Urothelium cell line (cell line): Measurements from ENCODE around the gene ASTN2.

ENCODE experiments used
- DNase-seq: peaks from one replicate; pipeline ENCODE4 v3.0.0; 2011; ENCODE audit warnings: low spot score, mixed read lengths
- FAIRE-seq: peaks from 2 replicates; lab custom pipeline; 2011; peaks lifted over from hg19 to GRCh38; lab: Jason Lieb, UNC

The ASTN2 gene

DNA sequence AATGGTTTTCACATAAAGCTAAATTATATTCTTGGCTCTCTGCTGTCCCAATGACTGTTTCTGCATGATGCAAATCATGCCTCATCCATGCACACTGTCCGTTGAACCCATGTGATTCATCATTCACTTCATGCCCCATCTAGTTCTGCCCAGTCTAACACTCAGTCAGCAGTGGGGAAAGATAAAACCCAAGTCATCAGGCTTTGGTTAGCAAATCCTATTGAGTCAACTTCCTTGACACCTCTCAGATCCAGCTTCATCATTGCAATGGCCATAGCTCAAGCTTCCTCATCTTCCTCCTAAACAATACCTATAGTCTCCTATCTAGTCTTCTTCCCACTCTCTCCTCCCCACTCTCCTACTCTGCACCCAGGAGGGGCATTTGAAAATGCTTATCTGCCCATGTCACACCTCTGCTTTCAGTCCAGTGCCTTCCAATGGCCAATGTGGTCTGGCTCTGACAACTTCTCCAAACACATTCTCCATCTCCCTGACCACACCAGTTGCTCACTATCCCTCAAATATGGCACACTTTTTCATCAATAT, 993.8 kb downstream of the ASTN2 start:
- FAIRE-seq = no peak
- no peak for DNase-seq

DNA sequence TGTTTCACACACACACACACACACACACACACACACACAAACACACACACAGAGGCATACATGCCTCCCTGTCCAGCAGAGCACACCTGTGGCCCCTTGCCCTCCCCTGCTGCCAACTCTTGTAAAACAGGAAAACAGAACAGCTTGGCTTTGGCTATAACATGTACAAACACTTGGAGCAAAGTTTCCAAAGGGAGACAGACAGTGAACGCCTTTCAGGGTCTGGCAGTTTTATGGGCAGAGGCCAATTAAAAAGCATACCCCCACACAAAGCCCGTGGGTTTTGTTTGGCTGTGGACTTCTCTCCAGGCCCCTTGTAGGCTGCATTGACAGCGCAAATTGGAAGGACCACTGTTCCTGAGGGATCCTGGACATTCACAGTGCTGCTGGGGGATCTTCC, 995.7 kb downstream of the ASTN2 start:
- no peak for DNase-seq

DNA sequence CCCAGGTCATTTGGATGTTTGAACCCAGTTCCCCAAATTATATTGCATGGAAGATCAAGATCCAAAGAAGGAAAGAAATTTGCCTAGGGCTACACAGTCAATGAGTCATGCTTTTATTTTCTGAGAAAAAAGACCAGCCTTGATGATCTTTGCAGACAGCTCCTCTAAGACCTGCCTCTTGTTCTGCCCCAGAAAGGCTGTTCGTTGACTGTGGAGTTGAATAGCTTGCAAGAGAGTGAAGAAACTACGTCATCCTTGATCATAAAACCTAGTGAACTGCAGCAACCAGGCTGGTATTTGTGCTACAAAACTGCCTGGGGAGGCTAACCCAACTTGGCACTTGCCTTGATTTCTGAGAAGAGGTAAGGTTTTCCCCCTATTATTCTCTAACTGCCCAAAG, 997.4 kb downstream of the ASTN2 start:
- DNase-seq (no peak), FAIRE-seq (no peak)

More for the DNA sequence above, 995.7 kb downstream of the ASTN2 start:
- FAIRE-seq = no peak

DNA sequence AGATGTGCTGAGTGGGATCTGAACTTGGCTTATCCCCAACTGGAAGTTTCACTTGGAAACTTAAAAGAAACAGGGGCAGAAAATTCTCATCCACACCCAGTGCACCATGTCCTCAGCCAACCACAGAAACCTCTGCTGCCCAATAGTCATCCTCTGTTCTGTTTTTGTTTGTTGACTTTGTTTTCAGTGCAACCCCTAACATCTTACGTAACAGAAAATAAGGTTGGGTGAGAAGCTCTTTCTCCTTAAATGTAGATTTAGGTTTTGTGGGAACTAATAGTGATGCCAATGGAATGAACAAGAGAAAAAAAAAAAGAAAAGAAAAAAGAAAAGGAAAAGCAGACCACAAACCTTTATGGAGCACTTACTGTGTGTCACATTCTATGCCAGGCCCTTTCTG, 998.4 kb downstream of the ASTN2 start:
- FAIRE-seq = no peak
- DNase-seq = no peak

DNA sequence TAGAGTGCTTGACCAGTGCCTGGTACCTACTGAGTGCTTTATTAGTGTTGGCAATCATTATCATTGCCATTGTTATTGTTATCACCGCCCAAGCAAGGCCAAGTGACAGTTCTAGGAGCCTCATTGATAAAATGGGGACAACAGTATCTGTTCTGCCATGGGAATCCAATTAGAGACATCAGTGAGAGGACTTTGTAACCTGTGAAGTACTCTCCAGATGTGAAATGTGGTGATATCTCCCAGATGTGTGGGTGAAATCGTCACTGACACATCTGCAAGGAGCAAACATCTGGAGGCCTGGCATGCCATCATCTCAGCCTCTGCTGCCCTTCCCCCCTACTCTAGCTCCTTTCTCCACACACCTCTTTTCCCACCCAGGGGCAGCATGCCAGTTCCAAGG, 1000.5 kb downstream of the ASTN2 start:
- FAIRE-seq (no peak), DNase-seq (no peak)

DNA sequence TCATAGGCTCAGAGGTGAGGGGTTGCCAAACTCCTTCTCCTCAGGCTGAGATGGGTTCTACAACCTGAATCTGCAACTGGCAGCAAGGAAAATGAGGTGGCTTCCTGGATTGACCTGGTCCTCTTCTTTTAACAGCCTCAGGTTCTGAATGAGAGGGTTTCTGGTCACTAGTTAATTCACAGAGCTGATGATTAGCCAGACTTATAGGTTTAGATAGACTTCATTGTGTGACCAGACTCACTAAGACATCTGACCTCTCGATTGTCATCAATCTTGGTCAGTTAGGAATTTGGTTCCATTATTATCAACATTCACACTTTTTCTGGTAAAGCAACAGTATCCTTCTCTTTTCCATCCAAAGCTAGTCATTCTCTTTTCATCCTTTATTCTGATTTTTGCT, 1003.4 kb downstream of the ASTN2 start:
- no peak for FAIRE-seq

DNA sequence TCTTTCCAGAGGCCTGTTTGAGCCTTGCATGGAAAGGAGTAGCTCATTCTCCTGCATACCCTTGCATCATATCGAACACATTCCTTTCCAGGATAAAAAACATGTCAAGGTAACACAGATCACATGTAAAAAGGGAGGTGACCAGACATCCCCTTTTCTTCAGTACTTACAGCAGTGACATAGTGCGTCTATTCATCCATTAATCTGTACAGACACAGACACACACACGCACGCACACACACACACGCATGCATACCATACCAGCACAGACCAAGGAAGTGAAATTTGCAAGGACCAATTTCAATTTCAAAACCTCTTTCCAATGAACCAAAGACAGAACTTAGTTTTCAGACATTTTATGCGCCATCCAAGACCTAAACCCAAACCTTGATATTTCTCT, 1005.2 kb downstream of the ASTN2 start:
- FAIRE-seq = no peak

More for the DNA sequence above, 1003.4 kb downstream of the ASTN2 start:
- no peak for DNase-seq

DNA sequence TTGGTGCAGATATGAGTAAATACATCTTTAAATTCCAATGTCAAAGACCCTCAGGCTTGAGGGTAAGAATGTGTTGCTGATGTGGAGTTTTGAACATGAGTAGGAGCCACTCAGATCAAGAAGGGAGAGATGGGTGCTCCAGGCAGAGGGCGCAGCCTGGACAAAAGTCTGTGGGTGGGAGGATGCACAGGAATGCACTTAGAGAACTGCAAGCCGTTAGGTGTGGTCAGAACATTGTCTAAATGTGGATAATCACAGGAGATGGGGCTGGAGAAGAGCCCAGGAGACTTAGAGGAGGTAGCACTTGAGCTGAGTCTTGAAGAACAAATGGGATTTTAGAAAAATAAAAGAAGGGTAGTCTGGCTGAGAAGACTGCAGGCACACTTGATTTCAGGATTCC, 1005.7 kb downstream of the ASTN2 start:
- DNase-seq (no peak), FAIRE-seq (no peak)

More for the DNA sequence above, 1005.2 kb downstream of the ASTN2 start:
- DNase-seq = no peak

DNA sequence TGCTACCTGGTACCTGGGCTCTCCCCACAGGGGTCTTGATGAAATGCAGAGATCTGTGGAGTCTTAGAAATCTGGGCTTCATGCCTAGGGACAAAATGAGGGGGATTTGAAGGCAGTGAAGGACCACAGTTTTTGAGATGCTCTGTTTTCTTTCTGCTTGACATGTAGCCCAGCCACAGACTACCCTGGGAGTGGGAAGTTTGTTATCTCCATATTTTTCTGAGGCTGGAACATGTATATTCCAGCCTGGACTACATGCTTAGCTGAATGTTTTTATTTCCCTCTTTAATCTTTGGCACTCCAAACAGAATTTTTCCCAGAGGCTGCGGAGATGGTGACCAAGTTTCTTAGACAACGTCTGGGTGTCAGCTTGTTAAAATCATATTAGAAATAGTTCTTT, 1008.4 kb downstream of the ASTN2 start:
- FAIRE-seq (no peak), DNase-seq (no peak)

DNA sequence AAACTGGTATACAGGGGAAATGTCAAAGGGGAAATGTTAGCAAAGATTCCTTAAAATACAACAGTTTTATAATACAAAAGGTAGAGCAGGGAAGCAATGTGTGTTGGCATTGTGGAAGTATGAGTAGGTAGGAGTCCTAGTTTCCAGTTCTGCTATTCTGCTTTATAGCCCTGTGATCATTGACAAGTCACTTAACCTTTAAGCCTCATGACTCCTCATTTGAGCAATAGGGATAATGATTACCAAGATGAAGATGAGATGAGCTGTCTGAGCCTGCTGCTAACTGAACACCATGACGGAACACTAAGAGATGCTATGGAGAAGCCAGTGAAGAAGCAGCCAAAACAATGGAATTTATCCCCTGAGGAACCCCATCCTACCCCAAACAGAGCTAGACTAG, 1009.5 kb downstream of the ASTN2 start:
- no peak for FAIRE-seq
- no peak for DNase-seq

DNA sequence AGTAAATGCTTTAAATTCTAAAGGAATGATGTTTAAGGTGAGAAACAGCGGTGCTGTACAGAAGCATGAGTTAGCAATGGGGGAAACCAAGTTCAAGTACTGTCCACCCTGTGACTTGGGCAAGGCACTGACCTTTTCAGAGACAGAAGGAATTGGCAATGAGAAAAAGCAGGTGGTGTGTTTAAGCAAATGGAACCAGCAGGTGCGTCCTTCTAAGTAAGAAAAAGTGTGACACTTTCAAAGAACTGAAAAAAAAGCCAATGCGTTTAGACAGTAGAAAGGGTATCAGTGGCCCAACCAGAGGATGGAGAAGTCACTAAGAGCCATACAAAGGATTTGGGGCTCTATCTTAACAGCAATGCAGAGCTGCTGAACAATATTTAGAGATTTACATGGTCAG, 1010.6 kb downstream of the ASTN2 start:
- DNase-seq (no peak), FAIRE-seq (no peak)

DNA sequence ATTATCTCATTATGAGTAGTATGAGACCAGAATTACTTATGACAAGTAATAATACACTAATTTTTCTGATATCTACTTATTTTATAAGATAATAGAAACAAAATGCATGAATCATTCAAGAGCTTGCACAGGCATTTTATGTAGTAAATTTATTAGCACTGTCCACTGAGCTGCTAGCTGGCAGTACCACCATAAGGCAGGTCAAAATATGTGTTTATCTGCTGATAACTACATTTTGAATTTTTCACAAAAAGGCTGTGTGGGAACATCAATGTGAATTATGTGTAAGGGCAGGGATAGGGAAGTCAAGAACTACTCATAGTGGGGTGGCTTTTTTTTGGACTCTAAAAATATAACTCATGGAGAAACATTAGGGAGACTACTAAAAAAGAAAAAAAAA, 1011.7 kb downstream of the ASTN2 start:
- no peak for DNase-seq
- FAIRE-seq = no peak

DNA sequence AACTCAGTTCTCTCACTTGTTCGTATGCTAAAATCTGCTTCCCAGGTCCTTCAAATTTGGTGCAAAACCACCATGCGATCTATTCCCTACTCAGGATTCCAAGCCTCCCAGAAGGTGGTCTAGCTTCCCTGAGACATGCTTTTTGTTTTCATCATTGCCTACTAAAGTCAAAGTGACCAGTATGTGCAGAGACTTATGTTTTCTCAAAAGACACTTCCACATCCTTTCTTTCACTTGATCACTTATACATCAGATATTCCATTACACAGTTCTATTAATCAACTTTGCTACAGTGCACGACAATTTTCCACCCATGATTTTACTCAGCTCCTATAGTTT, 1019.2 kb downstream of the ASTN2 start:
- no peak for FAIRE-seq
- DNase-seq = no peak

DNA sequence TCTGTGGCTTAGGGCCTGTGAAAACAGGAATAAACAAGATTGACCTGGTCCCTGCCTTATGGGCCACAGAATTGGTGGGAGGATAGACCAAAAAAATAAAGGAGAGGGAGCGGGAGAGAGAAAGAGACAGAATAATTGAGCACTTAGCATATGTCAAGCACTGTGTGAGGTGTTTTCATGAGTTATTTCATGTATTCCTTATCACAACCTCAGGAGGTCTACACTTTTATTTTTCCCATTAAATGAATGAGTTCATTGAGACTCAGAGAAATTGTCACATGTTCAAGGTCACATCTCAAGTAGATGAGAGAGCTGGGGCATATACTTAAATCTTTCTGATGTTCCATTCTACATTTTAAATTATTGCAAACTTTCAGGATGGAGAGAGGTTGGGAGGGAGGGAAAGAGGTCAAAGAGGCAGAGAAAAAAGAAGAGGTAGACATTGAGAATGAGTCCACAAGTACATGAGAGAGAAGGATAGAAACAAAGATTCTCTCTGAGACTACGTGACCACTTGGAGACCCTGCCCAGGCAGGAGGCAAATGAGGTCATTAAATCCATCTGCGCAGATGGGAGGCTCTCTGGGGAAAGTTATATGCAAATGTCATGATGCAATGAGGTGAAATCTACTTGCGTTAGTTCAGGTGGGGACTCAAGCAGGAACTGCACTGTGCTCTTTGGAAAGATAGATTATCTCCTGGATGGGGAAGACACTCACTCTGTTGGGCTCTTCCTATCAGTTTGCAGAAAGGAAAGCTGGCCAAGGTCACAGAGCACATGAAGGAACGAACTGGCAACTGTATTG, 1019.8 kb downstream of the ASTN2 start:
- FAIRE-seq (no peak), DNase-seq (no peak)

DNA sequence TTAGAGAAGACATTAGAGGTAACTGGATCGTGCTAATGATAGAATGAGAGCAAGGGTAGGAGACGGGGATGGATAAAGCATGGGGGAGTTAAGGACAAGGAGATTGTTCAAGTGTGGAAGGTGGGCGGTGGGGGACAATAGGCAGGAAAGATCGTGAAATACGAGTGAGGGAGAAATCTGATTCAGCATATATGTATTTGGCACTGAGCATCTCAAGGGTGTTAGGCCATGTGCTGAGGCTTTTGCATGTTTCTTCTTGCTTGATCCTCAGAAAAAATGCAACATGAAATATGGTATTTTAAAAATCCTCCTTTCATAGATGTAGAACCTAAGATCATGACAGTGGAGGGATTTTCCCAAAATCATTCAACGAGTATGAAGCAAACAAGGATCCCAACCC, 1020.8 kb downstream of the ASTN2 start:
- no peak for DNase-seq
- no peak for FAIRE-seq

DNA sequence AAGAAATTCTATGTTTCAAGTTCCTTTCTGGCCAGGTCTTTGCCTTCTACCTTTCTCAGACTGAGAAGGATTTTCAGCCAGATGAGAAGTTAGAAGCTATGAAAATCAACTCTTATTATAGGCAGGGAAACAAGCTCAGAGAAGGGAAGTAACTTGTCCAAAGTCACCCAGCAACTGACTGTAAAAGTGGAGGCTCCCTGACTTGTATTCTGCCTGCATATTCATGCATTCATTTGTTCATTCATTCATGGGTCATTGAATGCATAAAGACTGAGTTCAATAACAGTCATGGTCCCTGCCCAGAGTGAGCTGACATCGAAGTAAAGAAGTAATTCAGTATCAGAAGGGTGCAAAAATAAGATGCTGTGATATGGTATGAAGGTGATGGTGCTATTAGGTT, 1021.7 kb downstream of the ASTN2 start:
- DNase-seq (no peak), FAIRE-seq (no peak)

DNA sequence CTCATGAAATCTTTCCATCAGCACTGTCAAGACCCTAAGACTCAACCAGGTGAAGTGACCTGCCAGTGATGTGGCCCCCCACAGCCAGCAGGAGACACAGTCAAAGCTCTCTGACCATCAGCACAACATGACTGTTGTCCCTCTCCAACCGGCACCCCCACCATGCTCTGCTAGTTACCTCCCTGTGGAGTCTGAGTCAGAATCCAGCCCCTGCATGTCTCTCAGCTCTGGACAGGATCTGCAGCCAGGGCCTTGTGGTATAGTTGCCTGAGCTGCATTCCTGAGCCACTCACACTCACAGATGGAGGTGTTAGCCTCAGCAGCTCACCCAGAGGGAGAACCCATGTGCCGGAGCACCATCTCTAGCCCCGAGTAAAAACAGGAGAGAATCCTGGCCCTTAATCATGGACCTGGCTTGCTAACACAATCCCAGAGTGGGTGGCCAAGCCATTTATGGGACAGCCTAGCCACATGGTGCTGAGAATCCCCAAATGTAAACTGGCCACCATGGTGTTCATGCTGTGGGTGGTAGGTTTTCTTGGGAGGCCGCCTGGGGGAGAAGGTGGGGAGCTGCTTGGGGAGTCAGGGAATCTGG, 1023.5 kb downstream of the ASTN2 start:
- DNase-seq (no peak), FAIRE-seq (no peak)

DNA sequence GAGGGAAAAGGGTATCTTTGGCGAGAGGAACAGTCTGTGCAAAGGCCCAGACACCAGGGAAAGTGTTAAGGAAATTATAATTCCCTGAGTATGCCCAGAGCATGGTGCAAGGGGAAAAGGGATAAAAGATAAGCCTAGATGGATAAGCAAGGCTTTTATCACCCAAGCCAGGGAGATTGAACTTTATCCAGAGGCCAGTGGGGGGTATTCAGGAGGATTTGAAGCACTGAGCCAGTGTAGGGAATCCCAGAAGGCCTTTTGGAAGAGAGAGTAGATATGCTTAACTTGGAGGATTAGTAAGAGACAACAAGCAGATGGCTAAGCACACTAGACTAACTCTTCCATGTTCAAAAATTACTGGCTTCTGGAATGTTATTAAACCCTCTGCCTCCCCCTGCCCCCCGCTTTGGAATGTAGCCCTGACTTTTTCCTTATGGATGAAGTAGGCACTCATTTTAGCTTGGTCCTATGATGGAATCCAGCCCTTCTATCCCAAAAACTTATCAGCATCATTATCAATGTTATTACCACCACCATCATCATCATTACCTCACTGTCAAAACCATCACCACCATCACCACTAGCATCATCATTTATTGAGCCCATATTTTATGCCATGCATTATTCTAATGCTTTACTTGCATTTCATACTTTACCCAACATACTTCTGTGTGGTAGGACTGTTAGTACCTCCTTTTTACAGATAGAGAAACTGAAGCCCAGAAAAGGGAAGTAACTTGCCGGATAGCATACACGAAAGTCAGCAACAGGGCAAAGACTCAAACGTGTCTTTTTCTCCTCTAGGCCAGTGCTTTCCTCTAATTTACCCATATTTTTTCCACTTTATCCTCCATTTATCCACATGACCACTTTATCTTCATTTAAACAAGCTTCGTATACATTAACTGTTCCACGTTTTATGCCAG, 1024.3 kb downstream of the ASTN2 start:
- no peak for DNase-seq
- no peak for FAIRE-seq

DNA sequence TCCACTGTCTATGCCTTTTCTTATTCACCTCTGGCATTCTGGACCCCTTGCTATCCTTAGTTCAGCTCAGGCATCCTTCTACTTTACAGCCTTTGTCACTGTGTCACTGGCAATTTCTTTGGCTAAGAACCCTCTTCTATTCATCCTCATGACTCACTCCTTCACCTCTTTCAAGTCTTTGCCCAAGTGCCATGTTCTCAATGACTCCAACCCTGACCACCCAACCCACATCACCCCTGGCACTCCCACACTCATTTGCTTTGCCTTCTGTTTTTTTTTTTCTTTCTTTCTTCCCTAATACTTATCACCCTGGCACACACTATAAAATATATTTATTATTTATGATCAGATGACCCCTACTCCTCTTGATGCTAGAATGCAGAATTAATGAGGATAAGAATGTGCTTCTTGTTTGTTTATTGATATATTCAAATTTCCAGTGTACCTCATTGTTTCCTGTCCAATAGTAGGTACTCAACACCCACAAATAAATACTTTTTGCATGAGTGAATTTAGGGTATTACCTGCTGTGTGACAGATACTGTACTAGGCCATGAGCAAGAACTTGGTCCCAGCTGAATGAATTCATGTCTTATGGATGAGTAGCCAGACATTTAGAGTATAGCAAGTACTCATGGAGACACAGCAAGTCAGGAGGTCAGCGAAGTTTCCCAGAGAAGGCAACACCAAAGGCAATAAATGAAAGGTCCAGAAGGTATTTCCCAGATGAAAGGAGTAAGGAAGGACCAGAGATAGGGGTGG, 1025.1 kb downstream of the ASTN2 start:
- no peak for DNase-seq

DNA sequence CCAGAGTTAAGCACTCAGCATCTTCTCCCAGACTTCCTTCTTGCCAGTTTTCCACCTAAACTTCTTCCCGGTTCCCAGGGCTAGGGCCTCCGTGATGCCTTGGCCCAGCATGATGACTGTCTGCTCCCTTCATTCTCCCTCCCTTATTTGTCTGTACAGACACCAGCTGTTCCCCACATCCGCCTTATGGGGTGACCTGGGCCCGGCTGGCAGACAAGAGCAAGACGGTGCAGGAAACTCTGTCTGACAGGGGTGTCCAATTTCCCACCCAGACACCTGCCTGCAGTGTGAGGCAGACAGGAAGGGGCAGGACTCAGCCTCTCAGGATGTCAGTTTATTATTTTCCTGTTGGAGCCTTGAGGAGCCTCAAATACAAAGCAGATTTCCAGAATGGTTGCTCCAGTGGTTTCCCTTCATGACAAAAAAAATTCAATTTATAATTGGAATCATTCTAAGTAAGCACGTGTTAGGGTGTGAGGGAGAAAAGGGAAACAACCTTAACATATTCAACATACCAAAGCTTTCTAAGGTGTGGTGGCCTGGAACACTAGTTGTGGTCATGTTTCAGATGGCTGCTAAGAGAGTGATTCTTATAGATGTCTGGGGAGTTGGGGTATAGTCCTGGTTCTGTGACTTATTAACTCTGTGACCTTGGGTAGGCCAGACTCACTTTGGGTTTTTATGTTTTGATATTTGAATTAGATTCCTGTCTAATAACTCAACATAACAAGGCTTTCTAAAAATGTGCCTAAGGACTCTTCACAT, 1026.7 kb downstream of the ASTN2 start:
- FAIRE-seq = no peak
- no peak for DNase-seq

More for the DNA sequence above, 1025.1 kb downstream of the ASTN2 start:
- FAIRE-seq = no peak
